Stimulated activated CD8-positive, alpha-beta memory T cell treated with anti-CD3 and anti-CD28 coated beads, Interleukin-12 subunit alpha, Interleukin-12 subunit beta, amount 100 ng/mL, for 4 hours (primary cell): ENCODE results near the gene ZBTB46.
"Not testable (repeated sequence)": the region's sequence is repeated elsewhere in the genome, so short reads cannot be mapped to it uniquely, and the experiment has no call there.

Experiments used
- DNase-seq: peaks from one replicate; pipeline ENCODE4 v3.0.0-alpha.2; 2020; ENCODE audit warnings: low read depth

Gene ZBTB46

DNA sequence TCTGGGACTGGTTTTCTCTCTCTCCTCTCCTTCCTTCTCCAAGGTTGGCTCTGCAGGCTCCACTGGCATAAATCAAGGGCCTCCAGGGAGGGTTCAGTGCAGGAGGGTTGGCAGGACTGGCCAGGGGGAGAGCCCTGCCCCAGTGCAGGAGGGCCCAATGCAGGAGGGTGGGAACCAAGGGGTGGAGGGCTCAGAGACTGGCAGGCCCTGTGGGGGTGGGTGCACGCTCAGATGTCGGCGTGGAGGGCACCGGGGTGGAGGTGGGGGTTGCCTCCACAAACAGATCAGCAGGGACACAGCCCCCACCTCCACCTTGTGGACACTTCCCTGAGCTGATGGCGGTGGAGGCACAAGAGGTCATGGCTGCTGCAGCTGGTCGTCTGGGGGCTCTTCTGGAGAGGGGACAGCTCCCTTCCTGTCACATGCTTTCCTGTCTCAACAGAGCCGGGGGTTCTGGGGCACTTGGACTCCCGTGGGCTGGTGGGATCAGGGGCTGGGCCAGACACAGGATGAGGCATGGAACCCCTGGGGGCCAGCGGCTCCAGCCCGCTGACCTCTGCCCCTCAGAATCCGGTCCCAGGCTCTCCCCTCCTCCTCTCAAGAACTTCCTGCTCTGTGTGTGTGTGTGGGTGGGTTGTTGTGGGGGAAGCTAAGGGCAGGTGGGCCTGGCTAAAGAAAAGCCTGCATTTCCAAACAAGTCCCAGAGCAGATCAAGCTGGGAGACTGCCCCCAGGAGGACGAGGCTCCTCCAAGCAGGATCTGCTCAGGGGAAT, 27.5 kb upstream of the ZBTB46 start:
- DNase-seq, result no peak

DNA sequence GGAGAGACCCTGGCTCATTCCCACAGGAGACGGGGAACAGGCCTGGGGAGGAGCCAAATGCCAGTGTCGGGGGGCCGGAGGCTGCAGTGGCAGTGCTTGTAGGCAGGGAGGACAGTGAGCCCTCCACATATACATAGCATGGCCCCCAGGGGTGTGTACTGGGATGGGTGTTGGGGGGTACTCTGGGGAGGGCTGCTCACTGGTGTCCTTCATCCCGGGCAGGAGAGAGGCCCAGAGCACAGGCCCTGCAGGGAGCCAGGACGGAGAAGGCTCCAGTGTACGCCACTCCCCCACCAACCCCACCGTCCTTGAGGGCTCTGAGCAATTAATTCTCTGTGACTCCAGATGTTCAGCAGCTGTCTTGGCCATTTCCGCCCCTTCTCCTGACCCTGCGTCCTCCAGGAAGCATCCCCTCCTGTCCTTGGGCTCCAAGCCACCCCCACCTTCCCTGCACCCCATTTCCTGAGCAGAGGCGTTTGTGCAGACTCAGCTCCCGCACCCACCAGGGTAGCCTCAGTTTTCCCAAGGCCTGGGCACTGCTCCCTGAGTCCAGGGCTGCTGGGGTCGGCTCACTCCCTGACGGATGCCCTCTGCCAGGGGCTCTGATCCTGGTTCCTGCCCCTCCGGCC, 26.8 kb upstream of the ZBTB46 start:
- DNase-seq, result no peak

- no peak for DNase-seq
Observed at GRCh38 chr20:63856098-63856511, 25.0 kb upstream of the ZBTB46 start.

DNA sequence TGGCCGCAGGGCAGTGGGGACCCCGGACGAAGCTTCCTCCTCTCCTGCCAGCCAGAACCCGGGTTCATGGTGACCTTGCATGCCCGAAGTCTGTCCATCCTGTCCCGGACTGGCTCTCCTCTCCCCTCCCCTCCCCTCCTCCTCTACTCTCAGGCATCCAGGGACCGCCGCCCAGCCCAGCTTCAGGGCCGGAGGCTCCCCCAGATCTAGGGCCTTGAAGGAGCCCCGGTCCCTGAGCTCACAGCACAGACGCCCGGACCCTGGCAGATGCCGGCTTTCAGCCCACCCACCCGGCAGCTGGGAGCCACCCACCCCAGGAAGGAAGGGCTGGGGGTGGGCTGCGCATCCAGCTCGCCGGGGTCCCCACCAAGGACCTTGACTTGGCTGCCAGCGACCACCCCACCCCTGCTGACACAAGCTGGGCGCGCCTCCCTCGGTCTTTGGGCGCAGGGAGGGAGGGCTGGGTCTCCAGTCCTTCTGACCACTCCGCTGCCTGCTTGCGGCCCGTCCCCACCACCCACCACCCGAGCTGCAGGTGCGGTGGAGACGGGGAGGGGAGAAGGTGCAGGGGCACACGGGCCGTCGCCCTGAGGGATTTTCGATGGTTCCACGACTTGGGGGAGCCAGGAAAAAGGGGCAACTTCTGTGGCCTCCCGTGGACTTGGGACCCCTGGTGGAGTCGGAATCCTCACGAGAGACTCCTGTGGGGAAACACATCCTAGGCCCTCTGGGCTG, 24.5 kb upstream of the ZBTB46 start:
- DNase-seq, result no peak

DNA sequence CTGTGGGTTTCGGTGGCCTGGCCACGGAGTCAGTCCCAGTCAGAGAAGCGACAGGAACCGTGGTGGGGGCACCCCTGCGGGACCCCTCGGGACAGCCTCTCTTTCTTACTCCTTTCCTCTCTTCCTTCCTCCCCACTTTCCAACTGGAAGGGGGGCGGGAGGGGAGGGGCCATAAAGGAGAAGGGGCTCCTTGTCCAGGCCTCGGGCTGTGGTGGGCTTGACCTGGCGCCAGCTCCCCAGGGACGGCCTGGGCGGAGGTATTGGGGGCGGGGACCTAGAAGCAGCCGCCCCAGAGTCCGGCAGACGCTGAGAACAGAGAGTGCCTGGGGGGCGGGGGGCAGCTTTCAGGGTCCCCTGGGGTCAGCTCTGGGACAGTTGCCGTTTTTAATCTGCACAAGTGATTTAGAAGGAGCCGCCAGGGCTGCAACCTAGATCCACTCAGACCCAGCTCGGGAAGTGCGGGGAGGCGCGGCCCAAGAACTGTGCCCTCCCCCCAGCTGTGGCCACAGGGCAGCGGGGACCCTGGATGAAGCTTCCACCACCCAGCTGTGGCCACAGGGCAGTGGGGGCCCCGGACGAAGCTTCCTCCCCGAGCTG, 23.8 kb upstream of the ZBTB46 start:
- DNase-seq, result no peak

- DNase-seq, result no peak
Observed at GRCh38 chr20:63854069-63854765, 23.2 kb upstream of the ZBTB46 start.

- DNase-seq, result not testable (repeated sequence)
Observed at GRCh38 chr20:63853733-63854068, 22.6 kb upstream of the ZBTB46 start.

DNA sequence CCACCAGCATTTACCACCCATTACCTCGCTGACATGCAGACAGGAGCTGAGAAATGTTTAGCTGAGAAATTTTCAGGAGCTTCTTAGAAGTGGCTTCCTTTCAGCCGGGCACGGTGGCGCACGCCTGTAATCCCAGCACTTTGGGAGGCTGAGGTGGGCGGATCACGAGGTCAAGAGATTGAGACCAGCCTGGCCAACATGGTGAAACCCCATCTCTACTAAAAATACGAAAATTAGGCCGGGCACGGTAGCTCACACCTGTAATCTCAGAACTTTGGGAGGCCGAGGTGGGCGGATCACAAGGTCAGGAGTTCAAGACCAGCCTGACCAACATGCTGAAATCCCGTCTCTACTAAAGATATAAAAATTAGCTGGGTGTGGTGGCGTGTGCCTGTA, 20.5 kb upstream of the ZBTB46 start:
- not testable (repeated sequence) for DNase-seq

- DNase-seq, result no peak
Observed at GRCh38 chr20:63850689-63851547, 19.9 kb upstream of the ZBTB46 start.

DNA sequence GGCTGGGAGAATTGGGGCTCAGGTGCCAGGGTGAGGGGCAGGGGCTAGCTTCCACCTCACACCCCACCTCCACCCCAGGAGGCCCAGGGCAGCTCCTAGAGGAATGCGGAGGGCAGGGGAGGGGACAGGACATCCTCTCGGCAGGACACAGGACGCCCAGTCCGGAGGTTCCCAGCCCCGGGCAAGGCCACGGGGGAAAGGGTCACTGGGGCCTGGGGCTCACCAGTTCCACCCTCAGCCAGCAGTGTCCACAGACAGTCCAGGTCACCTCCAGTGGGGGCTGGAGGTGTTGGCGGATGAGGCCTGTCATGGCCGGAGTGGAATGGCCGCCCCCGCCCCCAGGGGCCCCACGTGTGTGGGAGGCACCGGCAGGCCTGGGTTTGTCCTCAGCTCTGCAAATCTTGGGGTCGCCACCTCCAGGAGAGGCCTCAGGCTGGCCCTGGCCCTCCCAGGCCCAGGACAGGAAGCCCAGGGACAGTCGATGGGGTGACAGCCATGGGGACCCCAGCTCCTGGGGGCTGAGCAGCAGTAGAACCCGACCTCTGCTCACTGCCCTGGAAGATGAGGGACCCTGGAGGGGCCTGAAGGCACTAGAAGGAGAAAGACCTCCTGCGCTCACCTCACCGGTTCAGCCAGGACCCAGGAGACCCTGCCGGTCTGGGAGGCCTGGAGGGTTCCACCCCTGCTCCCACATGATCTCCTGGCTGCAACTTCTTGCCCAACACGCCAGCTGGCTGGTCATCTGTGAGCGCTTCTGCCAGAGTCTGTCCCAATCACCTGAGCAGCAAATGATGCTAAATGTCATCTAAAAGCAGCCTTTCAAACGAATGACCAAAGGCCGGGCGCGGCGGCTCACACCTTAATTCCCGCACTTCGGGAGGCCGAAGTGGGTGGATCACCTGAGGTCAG, 17.2 kb upstream of the ZBTB46 start:
- DNase-seq, result no peak

GRCh38 chr20:63847237-63848002, 16.4 kb upstream of the ZBTB46 start:
- no peak for DNase-seq

DNA sequence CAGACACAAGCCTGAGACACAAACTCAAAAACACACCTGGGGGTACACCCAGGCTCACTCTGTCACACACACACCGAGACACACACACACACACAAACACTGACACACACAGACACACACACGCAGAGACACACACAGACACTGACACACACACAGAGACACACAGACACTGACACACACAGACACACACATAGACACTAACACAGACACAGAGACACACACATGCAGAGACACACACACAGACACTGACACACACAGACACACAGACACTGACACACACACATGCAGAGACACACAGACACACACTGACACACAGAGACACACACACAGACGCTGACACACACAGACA, 15.8 kb upstream of the ZBTB46 start:
- no peak for DNase-seq

DNA sequence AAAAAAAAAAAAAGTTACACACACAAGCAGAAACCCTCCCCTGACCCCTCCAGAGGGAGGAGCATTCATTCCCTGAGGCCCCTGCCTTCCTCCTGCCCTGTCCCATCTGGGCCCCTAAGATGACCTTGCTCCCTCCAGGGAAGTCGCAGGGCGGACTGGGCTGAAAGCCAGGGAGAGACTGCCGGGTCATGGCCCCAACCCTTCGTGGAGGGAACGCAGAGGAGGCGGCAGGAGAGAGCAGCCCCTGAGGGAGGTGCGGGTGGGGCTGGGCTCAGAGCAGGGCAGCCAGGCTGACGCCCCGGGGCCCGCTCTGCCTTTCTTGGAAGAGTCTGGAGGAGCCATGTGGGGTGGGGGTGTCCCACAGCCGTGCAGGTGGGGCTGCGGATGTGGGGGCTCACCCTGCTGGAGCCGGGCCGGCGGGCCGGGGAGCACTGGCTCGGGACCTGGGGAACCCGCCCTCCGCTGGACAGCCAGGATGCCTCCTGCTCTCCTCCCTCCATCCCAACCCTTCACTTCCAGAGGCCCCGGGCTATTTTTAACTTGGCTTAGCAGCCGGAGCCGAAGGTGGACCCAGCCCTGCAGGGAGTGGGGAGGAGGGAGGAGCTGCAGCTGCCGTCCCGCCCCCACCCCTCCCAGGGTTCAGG, 15.2 kb upstream of the ZBTB46 start:
- DNase-seq, result no peak

GRCh38 chr20:63844511-63844991, 13.5 kb upstream of the ZBTB46 start:
- DNase-seq, result no peak

DNA sequence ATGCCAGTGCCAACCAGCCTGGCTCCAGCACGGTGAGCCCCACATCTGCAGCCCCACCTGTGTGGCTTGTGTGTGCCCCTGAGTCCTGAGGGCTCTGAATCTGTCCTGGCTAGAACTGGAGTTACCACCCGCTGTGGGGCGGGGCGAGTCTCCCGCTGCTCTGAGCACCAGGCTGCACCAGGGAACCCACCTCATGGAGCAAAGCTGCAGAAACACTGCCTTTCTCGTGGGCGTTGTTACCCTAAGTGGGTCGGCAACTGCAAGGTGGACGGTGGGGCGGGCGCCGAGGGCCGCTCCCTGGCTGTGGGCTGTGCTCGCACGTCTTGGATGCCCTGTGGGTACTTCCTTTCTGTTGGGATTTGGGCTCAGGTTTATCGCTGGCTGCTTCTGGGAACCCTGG, 12.7 kb upstream of the ZBTB46 start:
- no peak for DNase-seq

DNA sequence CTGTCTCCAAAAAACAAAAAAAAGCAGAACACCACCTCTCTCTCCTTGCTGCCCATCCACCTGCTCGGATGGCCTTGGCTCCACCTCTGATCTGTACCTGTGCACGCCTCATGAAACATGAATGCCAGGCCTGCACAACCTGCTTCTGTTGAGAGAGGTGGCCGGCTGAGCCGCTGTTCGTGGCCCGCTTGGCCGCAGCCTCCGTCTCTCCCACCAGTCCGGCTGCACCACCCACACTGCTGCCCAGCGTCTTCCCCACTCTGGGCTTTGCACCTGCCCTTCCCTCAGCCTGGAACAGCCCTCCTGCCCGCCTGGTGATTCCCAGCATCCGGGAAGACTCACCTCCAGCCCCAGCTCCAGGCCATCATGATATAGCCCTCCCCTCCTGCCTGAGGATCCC, 12.2 kb upstream of the ZBTB46 start:
- DNase-seq, result no peak

GRCh38 chr20:63842258-63842657, 11.2 kb upstream of the ZBTB46 start:
- no peak for DNase-seq

DNA sequence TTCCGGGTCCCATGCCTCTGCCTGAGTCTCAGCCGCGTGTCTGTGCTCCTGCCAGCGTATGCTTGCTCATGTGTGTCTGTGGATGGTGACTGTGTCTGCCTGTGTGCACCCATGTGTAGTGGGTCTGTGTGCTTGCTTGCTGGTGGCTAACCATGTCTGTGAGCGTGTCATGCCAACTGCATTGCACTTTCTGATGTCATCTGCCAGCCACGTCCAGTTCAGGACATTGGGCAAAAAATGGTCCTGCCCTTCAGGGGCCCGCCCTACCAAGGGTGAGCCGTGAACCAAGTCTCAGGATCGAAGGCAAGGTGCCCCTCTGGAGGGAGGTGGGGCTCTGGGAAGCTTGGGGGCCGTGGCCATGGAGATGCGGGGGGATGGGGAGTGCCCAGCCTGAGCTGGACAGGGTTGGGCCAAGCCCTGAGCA, 9.4 kb upstream of the ZBTB46 start:
- DNase-seq, result no peak

- DNase-seq, result no peak
Observed at GRCh38 chr20:63839620-63840019, 8.6 kb upstream of the ZBTB46 start.
